ENCODE results near the gene MYO7B. TPM values are rescaled to one million over a fixed set of nuclear protein-coding genes. Genes with fewer than 3 reads are reported as not detected.

The MYO7B gene
- total RNA-seq, 1 donor = 0.18 TPM

DNA sequence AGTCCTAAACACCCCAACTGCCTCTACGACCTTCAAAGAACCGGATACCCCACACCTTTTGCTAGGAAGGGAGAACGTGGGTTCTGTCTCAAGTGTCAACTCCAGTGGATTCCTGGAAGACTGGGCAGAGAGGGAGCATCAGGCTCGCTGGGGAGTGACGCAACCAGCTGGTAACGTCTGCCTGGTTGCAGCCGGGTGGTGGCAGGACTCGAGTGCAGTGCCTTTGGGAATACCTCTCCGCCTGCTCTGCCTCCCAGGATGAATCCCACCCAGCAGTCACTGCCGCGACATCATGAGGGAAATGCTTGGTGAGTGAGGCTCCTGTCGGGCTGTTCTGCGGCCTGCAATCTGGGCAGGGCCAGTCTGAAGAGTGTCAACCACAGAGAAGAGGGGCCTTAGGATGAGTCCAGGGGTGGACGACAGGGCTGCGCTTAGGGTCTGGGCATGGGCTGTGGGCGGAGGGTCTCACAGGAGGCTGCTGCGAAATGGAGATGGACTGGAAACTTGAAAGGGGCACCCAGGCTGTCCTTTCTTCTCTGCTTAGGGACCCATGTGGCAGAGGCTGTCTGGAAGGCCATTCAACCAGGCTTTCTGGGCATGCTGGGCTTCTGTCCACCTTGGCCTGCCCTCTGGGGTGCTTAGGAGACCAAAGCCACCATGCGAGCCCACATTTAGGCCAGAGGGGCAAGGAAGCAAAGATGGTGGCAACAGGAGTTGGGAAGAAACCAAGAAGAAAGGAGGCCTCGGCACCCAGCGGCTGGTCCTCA is 123.3 kb downstream of the MYO7B start:
- DNase-seq (ENCODE audit: low read depth) = no peak
- H3K4me3 ChIP-seq (ENCODE audit: low read depth, low read length) = no peak overlapping the region
- TF ChIP-seq, protein P1, sequence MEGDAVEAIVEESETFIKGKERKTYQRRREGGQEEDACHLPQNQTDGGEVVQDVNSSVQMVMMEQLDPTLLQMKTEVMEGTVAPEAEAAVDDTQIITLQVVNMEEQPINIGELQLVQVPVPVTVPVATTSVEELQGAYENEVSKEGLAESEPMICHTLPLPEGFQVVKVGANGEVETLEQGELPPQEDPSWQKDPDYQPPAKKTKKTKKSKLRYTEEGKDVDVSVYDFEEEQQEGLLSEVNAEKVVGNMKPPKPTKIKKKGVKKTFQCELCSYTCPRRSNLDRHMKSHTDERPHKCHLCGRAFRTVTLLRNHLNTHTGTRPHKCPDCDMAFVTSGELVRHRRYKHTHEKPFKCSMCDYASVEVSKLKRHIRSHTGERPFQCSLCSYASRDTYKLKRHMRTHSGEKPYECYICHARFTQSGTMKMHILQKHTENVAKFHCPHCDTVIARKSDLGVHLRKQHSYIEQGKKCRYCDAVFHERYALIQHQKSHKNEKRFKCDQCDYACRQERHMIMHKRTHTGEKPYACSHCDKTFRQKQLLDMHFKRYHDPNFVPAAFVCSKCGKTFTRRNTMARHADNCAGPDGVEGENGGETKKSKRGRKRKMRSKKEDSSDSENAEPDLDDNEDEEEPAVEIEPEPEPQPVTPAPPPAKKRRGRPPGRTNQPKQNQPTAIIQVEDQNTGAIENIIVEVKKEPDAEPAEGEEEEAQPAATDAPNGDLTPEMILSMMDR (IDR thresholded peaks at IDR 0.05; ENCODE audit: insufficient read depth, low read length) = no peak

- no peak for DNase-seq (ENCODE audit: low read depth)
- TF ChIP-seq, protein P1 (IDR thresholded peaks at IDR 0.05; ENCODE audit: insufficient read depth, low read length) = no peak
- H3K4me3 ChIP-seq (ENCODE audit: low read depth, low read length) = no peak overlapping the region
Observed at GRCh38 chr2:127659408-127660290, 124.2 kb downstream of the MYO7B start.

- no peak overlapping the region for H3K4me3 ChIP-seq (ENCODE audit: low read depth, low read length)
- DNase-seq (ENCODE audit: low read depth) = no peak
- TF ChIP-seq, protein P1 (IDR thresholded peaks at IDR 0.05; ENCODE audit: insufficient read depth, low read length) = no peak
Observed at GRCh38 chr2:127660291-127660578, 124.8 kb downstream of the MYO7B start.

DNA sequence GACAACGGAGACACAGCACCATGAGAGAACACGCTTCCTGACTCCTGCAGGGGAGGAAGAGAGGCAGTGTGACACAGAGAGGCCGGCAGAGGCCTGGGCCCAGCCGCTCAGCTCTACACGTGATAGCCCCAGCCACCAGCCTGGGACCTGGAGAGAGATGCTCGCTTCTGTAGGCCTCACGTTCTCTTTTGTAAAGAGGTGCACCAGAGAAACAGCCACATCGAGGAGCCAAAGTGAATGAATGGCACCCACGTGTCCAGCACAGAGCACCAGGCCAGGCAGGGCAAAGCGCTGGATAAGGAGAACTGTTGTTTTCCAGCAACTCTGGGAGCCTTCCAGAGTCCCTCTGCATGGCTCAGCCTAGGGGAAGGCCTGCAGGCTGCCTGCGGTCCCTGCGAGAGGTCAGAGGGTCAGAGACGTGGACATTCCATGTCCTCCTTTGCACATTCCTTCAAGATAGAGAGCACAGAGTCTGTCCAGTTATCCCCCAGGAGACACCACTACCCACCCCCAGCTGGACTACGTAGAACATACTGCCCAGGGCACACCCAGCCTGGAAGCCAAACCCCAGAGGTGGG is 125.7 kb downstream of the MYO7B start:
- DNase-seq (ENCODE audit: low read depth) = peak; percentile 76
- TF ChIP-seq, protein P1 (IDR thresholded peaks at IDR 0.05; ENCODE audit: insufficient read depth, low read length) = no peak
- H3K4me3 ChIP-seq (ENCODE audit: low read depth, low read length) = no peak overlapping the region

GRCh38 chr2:127661949-127662510 is 126.5 kb downstream of the MYO7B start:
- TF ChIP-seq, protein P1 (IDR thresholded peaks at IDR 0.05; ENCODE audit: insufficient read depth, low read length) = peak; percentile 19
- DNase-seq (ENCODE audit: low read depth) = peak; percentile 69
- H3K4me3 ChIP-seq (ENCODE audit: low read depth, low read length) = no peak overlapping the region

GRCh38 chr2:127662937-127663565 is 127.6 kb downstream of the MYO7B start:
- TF ChIP-seq, protein P1 (IDR thresholded peaks at IDR 0.05; ENCODE audit: insufficient read depth, low read length) = no peak
- no peak overlapping the region for H3K4me3 ChIP-seq (ENCODE audit: low read depth, low read length)
- no peak for DNase-seq (ENCODE audit: low read depth)
